Epithelial cell of esophagus (primary cell): ENCODE data around the gene GAREM1.
A peak's percentile ranks its signal among the peaks of the same experiment; 100 is the strongest.

Experiments used
- DNase-seq: peaks from one replicate; pipeline ENCODE4 v3.0.0; 2010; ENCODE audit warnings: low read depth
- H3K4me3 ChIP-seq: 2 replicates; pipeline ENCODE4 v1.5.1; 2011; ENCODE audit warnings: mild to moderate bottlenecking, low read length, control low read depth
- TF ChIP-seq, protein P1 (sequence below): IDR thresholded peaks from 2 replicates; pipeline ENCODE4 v1.5.1; 2011; ENCODE audit warnings: low read depth, mild to moderate bottlenecking, low read length, control low read depth, inconsistent platforms; ENCODE audit not compliant: insufficient read depth; ENCODE audit errors: missing control alignments

The GAREM1 gene

DNA sequence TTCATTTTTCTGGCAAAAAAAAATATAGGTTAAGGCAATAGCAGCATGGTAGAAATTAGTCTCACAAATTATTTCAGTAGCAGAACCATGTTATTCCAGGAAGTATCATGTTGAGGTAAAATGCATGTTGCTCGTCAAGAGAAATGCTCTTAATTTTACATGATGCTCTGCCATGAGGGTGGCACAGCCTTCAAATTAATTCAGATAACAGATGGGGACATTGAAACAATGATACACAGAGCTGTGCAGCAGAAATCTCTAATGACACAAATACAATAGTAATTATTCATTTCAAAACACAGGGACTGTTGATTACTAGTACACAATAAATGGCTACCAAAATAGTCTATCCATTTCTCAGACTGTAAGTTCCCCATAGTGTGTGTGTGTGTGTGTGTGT lies 24.8 kb downstream of the GAREM1 start:
- H3K4me3 ChIP-seq = no peak overlapping the region
- TF ChIP-seq, protein P1, sequence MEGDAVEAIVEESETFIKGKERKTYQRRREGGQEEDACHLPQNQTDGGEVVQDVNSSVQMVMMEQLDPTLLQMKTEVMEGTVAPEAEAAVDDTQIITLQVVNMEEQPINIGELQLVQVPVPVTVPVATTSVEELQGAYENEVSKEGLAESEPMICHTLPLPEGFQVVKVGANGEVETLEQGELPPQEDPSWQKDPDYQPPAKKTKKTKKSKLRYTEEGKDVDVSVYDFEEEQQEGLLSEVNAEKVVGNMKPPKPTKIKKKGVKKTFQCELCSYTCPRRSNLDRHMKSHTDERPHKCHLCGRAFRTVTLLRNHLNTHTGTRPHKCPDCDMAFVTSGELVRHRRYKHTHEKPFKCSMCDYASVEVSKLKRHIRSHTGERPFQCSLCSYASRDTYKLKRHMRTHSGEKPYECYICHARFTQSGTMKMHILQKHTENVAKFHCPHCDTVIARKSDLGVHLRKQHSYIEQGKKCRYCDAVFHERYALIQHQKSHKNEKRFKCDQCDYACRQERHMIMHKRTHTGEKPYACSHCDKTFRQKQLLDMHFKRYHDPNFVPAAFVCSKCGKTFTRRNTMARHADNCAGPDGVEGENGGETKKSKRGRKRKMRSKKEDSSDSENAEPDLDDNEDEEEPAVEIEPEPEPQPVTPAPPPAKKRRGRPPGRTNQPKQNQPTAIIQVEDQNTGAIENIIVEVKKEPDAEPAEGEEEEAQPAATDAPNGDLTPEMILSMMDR = no peak
- no peak for DNase-seq

DNA sequence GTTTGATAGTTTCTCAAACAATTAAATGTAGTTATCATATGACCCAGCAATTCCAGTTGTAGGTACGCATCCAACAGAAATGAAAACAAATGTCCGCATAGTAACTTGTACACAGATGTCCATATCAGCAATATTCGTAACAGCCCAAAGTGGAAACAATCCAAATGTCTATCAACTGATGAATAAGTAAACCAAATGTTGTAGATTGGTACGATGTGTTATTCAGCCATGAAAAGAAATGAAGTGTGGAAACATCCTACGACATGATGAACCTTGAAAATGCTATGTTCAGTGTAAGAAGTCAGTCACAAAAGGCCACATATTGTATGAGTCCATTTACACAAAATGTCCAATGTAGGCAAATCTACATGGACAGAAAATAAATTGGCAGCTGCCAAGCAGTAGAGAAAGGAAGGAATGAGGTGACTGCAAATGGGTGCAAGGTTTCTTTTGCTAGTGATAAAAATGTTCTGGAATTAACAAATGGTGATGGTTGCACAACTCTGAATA lies 26.9 kb downstream of the GAREM1 start:
- DNase-seq = no peak
- no peak overlapping the region for H3K4me3 ChIP-seq
- TF ChIP-seq, protein P1 = no peak

DNA sequence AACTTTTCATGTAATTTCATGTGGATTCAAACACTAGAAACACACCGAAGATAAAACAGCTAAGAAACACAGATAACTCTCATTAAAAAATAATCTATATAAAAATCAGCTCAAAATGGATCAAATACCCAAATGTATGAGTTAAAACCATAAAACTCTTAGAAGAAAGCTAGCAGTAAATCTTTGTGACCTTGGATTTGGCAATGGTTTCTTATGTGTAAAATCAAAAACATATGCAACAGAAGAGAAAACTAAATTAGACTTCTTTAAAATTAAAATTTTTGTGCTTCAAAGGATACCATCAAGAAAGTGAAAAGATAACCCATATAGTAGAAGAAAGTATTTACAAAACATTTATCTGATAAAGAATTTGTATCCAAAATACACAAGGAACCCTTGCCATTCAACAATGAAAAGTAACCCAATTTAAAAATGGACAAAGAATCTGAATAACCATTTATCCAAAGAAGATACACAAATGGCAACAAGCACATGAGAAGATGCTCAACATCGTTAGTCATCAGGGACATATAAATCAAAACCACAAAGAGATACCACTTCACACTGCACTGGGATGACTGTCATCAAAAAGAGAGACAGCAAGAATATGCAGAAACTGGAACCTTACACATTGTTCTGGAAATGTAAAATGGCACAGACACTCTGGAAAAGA lies 27.5 kb downstream of the GAREM1 start:
- no peak overlapping the region for H3K4me3 ChIP-seq
- no peak for DNase-seq
- TF ChIP-seq, protein P1 = no peak

DNA sequence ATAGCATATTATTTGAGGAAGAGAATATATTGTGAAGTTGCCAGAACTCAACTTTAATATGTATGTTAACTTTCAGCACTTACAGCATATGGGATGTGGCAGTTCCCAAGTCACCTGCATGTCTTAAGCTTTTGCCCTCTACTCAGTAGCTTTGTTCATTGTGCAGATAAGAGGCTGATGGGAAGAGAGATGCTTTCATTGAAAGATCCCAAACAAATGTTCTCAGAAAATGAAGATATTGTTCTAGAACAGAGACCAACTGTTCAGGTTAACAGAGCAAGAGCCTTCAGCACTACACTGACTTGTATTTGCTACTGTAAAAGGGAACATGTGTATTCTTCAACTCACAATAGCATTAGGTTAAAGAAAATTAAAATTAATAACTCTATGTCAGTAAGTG lies 28.1 kb downstream of the GAREM1 start:
- TF ChIP-seq, protein P1 = no peak
- DNase-seq = no peak
- H3K4me3 ChIP-seq = no peak overlapping the region

DNA sequence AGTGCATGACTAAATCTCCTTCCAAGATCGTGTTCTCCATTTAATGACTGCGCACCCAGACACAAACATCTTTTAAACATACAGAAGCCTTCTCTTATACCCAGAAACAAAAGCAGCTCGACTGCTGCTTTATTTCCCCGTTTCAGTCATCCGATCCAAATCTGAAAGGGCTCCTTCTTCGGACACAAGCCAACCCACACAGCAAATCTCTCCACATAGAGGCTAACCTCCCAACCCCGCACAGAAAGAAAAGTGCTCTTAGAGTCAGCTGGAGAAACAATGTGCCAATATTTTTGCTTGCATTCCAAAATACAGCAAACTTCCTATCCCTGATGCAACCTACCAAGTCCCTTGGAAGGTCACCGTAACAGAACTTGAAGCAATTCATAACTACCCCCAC lies 29.1 kb downstream of the GAREM1 start:
- H3K4me3 ChIP-seq = no peak overlapping the region
- TF ChIP-seq, protein P1 = no peak
- no peak for DNase-seq

DNA sequence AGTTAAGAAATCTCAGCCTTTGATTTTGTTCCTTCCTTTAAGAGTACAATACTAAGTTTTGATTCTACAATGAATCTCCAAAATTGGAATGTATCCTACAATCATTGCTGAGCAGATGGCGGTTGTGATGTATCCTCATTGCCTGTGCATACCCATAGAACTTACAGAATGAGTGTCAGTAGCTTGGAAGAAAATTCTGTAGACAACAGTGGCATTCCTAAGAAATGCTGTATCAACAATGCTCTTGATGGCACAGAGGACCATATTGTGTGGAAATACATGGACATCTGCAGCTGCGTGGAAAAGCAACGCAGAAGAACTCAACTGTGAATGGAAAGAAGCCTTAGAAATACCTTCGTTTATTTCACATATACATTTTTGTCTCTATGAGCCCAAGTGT lies 30.2 kb downstream of the GAREM1 start:
- TF ChIP-seq, protein P1 = no peak
- DNase-seq = no peak
- H3K4me3 ChIP-seq = no peak overlapping the region

DNA sequence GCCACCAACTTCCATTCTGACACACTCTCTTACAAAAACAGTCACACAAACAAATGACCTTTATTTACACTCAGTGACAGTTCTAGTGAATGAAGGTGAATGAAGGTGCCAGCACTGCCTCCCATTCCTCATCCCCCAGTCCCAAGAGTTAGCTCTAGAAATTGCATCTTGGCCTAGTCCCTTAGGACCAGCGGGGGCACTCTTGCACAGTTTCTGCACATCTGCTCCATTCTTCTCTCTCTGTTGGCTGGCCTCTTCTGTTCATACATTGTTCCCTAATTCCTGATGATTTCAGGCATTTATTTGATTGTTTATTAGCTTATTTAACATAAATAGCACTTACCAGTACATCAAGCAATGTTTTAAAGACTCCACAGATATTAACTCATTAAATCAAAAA lies 30.9 kb downstream of the GAREM1 start:
- no peak overlapping the region for H3K4me3 ChIP-seq
- TF ChIP-seq, protein P1 = peak; percentile 39
- DNase-seq = peak; percentile 16
